CD8-positive, alpha-beta memory T cell (primary cell): Measurements from ENCODE around the gene MCAM. TPM values are rescaled to one million over a fixed set of nuclear protein-coding genes. Genes with fewer than 3 reads are reported as not detected.

Experiments
- CTCF ChIA-PET: fragments of 350-600 bp; sonication (Branson Sonifier 250); formaldehyde crosslinking; loops from one replicate; lab custom pipeline; 2021; ENCODE audit warnings: antibody characterized with exemption; lab: Charles Lee
- POLR2A ChIA-PET: fragments of 350-600 bp; sonication (Branson Sonifier 250); formaldehyde crosslinking; loops from one replicate; lab custom pipeline; 2021; ENCODE audit warnings: antibody characterized with exemption; lab: Charles Lee
- DNase-seq, 5 donors: peaks; one replicate each; pipeline versions ENCODE4 v3.0.0 to v3.0.0-alpha.2; 2020 to 2022; ENCODE audit warnings: mixed read lengths in 1 of 5
- H3K27ac ChIP-seq: one replicate; pipeline ENCODE4 v1.7.0; 2013; ENCODE audit warnings: low read depth, mild to moderate bottlenecking, low read length, moderate library complexity
- H3K27me3 ChIP-seq: 2 replicates; pipeline ENCODE4 v1.7.0; 2013; ENCODE audit warnings: low read length, mild to moderate bottlenecking; ENCODE audit not compliant: insufficient read depth, poor library complexity, severe bottlenecking
- H3K36me3 ChIP-seq: 2 replicates; pipeline ENCODE4 v1.7.0; 2013; ENCODE audit warnings: mild to moderate bottlenecking, low read length, moderate library complexity; ENCODE audit not compliant: insufficient read depth
- H3K4me1 ChIP-seq: 2 replicates; pipeline ENCODE4 v1.7.0; 2013; ENCODE audit warnings: mild to moderate bottlenecking, low read length, moderate library complexity; ENCODE audit not compliant: insufficient read depth
- H3K4me3 ChIP-seq: 2 replicates; pipeline ENCODE4 v1.7.0; 2013; ENCODE audit warnings: mild to moderate bottlenecking, low read length
- H3K9me3 ChIP-seq: 2 replicates; pipeline ENCODE4 v1.7.0; 2013; ENCODE audit warnings: mild to moderate bottlenecking, low read length
- H3K27ac Mint-ChIP-seq, 8 donors: one replicate each; pipeline ENCODE4 v1.8.0; 2020 to 2021; ENCODE audit warnings: mixed read lengths in 8 of 8, mild to moderate bottlenecking in 6 of 8, inconsistent platforms in 3 of 8, moderate library complexity in 3 of 8
- H3K27me3 Mint-ChIP-seq, 2 donors: one replicate each; pipeline ENCODE4 v1.8.0; 2020 to 2021; ENCODE audit warnings: mixed read lengths in 2 of 2, mild to moderate bottlenecking in 1 of 2, moderate library complexity in 1 of 2
- H3K36me3 Mint-ChIP-seq, 3 donors: one replicate each; pipeline ENCODE4 v1.8.0; 2020 to 2021; ENCODE audit warnings: mixed read lengths in 3 of 3, inconsistent platforms in 1 of 3, mild to moderate bottlenecking in 1 of 3
- H3K4me1 Mint-ChIP-seq, 3 donors: one replicate each; pipeline ENCODE4 v1.8.0; 2020 to 2021; ENCODE audit warnings: mixed read lengths in 3 of 3, inconsistent platforms in 1 of 3, mild to moderate bottlenecking in 1 of 3
- H3K4me3 Mint-ChIP-seq, 7 donors: one replicate each; pipeline ENCODE4 v1.8.0; 2020 to 2021; ENCODE audit warnings: mixed read lengths in 7 of 7, mild to moderate bottlenecking in 6 of 7, moderate library complexity in 4 of 7, inconsistent platforms in 2 of 7
- H3K9me3 Mint-ChIP-seq, 5 donors: one replicate each; pipeline ENCODE4 v1.8.0; 2020 to 2022; ENCODE audit warnings: mixed read lengths in 5 of 5, mild to moderate bottlenecking in 3 of 5, moderate library complexity in 2 of 5, inconsistent platforms in 1 of 5
- polyA plus RNA-seq: library from polyadenylated mRNA; unstranded; fragments of 300-500 nt; fragmentation: Illumina TruSeq; gene quantifications from one replicate; pipeline ENCODE4 v1.2.3, GENCODE V29; 2021
- total RNA-seq, 2 experiments: library from RNA; stranded (reverse); gene quantifications; one replicate each; pipeline ENCODE4 v1.2.3, GENCODE V29; 2021

Gene MCAM
- total and polyA plus RNA-seq, 3 experiments from 2014 or later, result 1.6 to 2.7 (median 2.0) TPM

GRCh38 chr11:119343726-119344125, 26.8 kb upstream of the MCAM start:
- POLR2A ChIA-PET, result no interaction called here
- Histone ChIP-seq H3K4me1 (peaks cover under 1% of the 10 kb centered on the region), H3K27ac (no peak overlapping the region), H3K4me3 (no peak overlapping the region), H3K9me3 (no peaks in the 10 kb centered on the region), H3K36me3 (no peaks in the 10 kb centered on the region), H3K27me3 (peaks cover 41% of the 10 kb centered on the region)
- no peaks in the 10 kb centered on the region for H3K36me3 Mint-ChIP-seq
- no peaks in the 10 kb centered on the region for H3K9me3 Mint-ChIP-seq
- CTCF ChIA-PET, result interaction anchor here (0.9 to 3.5 kb wide), 3 partner anchors 13 to 22 kb away, joined by 3 to 17 read pairs (median 5); no protein-coding TSS in a partner anchor
- peaks cover 29 to 60% of the 10 kb centered on the region in 2 donors for H3K27me3 Mint-ChIP-seq
- no peak overlapping the region for H3K4me3 Mint-ChIP-seq
- H3K27ac Mint-ChIP-seq, result no peak overlapping the region
- DNase-seq, result no peak
- peaks cover 9 to 16% (median 14%) of the 10 kb centered on the region in 3 donors for H3K4me1 Mint-ChIP-seq

- peaks cover 5% of the 10 kb centered on the region for H3K4me1 ChIP-seq
- CTCF ChIA-PET, result interaction anchor here (0.9 to 3.5 kb wide), 2 partner anchors 14 to 21 kb away, joined by 3 to 17 read pairs; no protein-coding TSS in a partner anchor
- Mint-ChIP-seq H3K4me3 (peak overlapping the region in 1 of 7 donors; percentile 23), H3K4me1 (peaks cover 14 to 22% (median 19%) of the 10 kb centered on the region in 3 donors), H3K27me3 (peaks cover 33 to 65% of the 10 kb centered on the region in 2 donors), H3K36me3 (peaks cover 0 to 4% (median 0%) of the 10 kb centered on the region in 3 donors), H3K27ac (peak overlapping the region in 1 of 8 donors; percentile 74), H3K9me3 (no peaks in the 10 kb centered on the region)
- H3K4me3 ChIP-seq, result no peak overlapping the region
- no peaks in the 10 kb centered on the region for H3K9me3 ChIP-seq
- no peak overlapping the region for H3K27ac ChIP-seq
- H3K36me3 ChIP-seq, result no peaks in the 10 kb centered on the region
- DNase-seq, result no peak
- POLR2A ChIA-PET, result no interaction called here
- peaks cover 45% of the 10 kb centered on the region for H3K27me3 ChIP-seq
These were observed 25.6 kb upstream of the MCAM start for GRCh38 chr11:119342362-119343130.

DNA sequence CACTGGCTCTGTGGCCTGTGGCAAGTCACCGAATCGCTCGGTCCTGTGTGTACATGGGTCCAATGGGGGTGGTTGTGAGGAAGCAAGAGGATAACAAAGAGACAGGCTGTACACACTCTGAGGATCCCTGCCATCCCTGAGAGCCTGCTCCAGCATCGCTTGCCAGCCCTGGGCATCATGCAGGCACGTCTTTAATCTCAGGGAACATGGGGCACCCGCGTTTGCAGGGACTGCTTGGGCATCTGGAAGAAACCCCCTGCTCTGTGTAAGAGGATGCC, 25.0 kb upstream of the MCAM start:
- Histone ChIP-seq H3K4me3 (no peak overlapping the region), H3K9me3 (no peaks in the 10 kb centered on the region), H3K36me3 (no peaks in the 10 kb centered on the region), H3K27me3 (peaks cover 45% of the 10 kb centered on the region), H3K4me1 (peaks cover 5% of the 10 kb centered on the region), H3K27ac (no peak overlapping the region)
- CTCF ChIA-PET, result no interaction called here
- Mint-ChIP-seq H3K9me3 (no peaks in the 10 kb centered on the region), H3K4me3 (no peak overlapping the region), H3K27ac (no peak overlapping the region), H3K36me3 (peaks cover 0 to 4% (median 3%) of the 10 kb centered on the region in 3 donors), H3K4me1 (peaks cover 14 to 26% (median 19%) of the 10 kb centered on the region in 3 donors), H3K27me3 (peaks cover 31 to 59% of the 10 kb centered on the region in 2 donors)
- DNase-seq, result no peak
- POLR2A ChIA-PET, result no interaction called here

DNA sequence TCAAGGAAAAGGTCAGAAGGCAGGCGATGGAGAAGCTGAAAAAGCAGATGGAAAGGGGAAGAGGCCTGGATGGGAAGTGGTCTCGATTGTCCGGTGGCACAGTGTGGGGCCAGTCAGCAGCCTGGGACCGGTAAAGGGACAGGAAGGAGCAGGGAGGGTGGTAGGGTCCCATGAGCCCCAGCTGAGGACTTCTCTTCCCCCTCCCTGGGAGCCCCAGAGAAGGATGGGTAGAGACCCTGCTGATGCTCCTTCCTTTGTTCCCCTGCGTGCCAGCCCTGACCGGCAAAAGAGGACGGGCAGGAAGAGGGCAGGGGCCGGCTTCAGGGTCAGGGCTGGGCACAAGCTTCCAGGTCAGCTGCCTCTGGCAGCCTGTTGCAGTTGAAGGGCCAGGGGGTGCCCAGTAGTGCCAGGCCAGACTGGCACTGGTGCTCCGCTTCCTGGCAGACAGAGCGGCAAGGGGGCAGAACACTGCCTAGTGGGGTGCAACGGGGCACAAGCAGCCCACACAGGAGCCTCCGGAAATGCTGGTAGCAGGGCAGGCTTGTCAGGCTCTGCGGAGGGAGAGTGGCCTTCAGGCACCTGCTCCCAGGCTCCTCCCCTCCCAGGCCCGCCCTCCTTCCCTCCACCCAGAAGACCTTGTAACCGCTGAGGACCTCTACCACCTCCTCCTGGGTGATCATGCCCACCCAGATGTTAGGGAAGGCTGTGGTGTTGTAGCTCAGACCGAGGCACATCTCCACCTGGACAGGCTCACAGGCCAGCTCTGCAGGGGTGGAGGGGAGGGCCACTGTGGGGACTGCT, 24.5 kb upstream of the MCAM start:
- Mint-ChIP-seq H3K36me3 (peaks cover 0 to 8% (median 4%) of the 10 kb centered on the region in 3 donors), H3K27me3 (peaks cover 31 to 54% of the 10 kb centered on the region in 2 donors), H3K4me1 (peaks cover 15 to 29% (median 21%) of the 10 kb centered on the region in 3 donors), H3K4me3 (peak overlapping the region in 2 of 7 donors; percentile 51 to 74), H3K27ac (peak overlapping the region in 2 of 8 donors; percentile 1 to 2), H3K9me3 (no peaks in the 10 kb centered on the region)
- POLR2A ChIA-PET, result no interaction called here
- H3K9me3 ChIP-seq, result no peaks in the 10 kb centered on the region
- DNase-seq, result no peak
- H3K4me3 ChIP-seq, result no peak overlapping the region
- no peak overlapping the region for H3K27ac ChIP-seq
- CTCF ChIA-PET, result interaction anchor here (1.2 to 1.3 kb wide), 2 partner anchors 15 to 18 kb away, joined by 3 to 4 read pairs; no protein-coding TSS in a partner anchor
- no peaks in the 10 kb centered on the region for H3K36me3 ChIP-seq
- peaks cover 45% of the 10 kb centered on the region for H3K27me3 ChIP-seq
- peaks cover 5% of the 10 kb centered on the region for H3K4me1 ChIP-seq

DNA sequence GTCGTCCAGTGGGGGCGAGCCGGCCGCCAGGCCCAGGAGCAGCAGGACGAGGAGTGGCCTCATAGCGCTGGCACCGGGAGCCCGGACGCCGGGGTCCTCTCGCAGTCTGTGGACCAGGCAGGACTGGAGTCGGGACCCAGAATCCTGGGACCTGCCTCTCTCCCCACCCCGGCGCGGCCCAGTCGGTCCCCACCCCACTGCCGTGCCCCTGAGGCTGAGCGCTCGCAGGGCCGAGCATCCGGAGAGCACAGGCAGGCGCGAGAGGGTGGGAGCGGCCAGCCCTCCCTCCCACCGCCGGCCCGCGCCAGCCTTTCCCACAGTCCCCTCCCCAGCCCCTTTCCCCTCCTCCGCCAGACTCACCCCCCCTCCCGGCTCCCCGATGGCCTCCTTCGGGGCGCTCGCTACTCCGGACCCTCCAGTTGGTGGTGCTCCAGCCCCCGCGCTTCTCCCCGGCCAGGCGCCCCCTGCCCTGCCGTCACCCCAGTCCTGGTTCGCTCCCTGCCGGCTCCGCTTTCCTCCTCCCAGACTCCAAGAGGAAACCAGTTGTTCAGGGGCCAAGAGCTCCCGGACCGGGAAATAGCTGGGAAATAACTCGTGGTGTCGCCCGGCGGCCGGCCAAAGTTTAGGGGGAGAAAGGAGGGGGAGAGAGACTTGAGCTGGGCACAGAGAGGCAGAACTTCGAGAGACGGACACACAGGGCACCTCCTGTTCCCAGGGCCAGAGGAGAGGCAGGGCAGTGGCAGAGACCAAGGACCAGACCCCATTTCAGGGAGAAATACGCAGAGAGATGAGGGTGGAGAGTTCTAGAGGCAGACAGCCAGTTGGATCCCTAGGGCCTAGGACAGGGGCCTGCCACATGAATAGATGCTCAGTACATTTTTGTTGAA, 23.6 kb upstream of the MCAM start, which contains the start of gene C1QTNF5:
Gene C1QTNF5, minus strand, starts transcription at position 549 of the 887 bp plus-strand sequence. Its CDS starts 486 bp downstream, at position 63.
- H3K4me1 Mint-ChIP-seq, result peaks cover 17 to 37% (median 29%) of the 10 kb centered on the region in 3 donors
- CTCF ChIA-PET, result interaction anchor here (1.2 to 1.3 kb wide), 3 partner anchors 14 to 19 kb away, joined by 3 to 4 read pairs (median 3); no protein-coding TSS in a partner anchor
- peaks cover 0 to 14% (median 4%) of the 10 kb centered on the region in 3 donors for H3K36me3 Mint-ChIP-seq
- no peak for DNase-seq
- peak within 1 kb of the TSS in 3 of 7 donors; percentile 34 to 74 (median 51) for H3K4me3 Mint-ChIP-seq
- no peaks in the 10 kb centered on the region for H3K9me3 ChIP-seq
- no peak within 1 kb of the TSS for H3K4me3 ChIP-seq
- H3K27me3 ChIP-seq, result peaks cover 45% of the 10 kb centered on the region
- no peak within 1 kb of the TSS for H3K27ac ChIP-seq
- H3K9me3 Mint-ChIP-seq, result no peaks in the 10 kb centered on the region
- POLR2A ChIA-PET, result interaction anchor here (0.6 kb wide), 1 partner anchor 18 kb away, joined by 3 read pairs; no protein-coding TSS in a partner anchor
- peak within 1 kb of the TSS in 3 of 8 donors; percentile 1 to 88 (median 2) for H3K27ac Mint-ChIP-seq
- H3K27me3 Mint-ChIP-seq, result peaks cover 31 to 54% of the 10 kb centered on the region in 2 donors
- peaks cover 5% of the 10 kb centered on the region for H3K4me1 ChIP-seq
- no peaks in the 10 kb centered on the region for H3K36me3 ChIP-seq

DNA sequence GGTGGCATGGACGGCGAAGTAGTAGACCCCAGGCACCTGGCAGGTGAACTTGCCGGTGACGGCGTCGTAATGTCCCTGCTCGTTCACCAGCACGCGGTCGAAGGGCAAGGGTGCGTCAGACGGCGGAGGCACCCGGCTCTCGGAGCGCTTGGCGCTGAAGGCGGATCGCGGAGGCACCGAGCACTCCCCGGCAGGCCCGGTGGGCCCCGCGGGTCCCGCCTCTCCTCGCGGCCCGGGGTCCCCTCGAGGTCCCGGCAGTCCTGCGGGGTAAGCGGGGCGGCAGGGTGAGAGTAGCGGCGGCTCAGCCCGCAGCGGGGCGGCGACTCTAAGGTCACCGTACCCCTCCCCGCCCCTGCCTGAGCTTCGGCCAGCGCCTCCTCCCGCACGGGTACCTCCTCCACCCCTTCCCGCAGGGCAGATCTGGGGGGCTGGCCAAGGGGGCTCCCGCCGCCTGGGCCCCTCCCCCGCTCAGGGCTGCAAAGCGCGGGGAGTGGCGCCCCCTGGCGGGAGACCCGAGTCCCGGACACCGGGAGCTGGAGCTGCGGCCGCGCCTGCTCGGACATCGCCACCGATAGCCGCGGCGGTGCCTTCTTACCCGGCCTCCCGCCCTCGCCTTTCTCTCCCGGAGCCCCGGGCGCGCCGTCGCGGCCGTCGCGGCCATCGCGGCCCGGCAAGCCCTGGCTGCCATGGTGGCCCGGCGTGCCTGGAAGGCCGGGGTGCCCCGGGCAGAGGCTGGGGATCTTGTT, 22.8 kb upstream of the MCAM start:
- Histone ChIP-seq H3K27ac (no peak overlapping the region), H3K9me3 (no peaks in the 10 kb centered on the region), H3K36me3 (no peaks in the 10 kb centered on the region), H3K4me3 (no peak overlapping the region), H3K4me1 (peaks cover 13% of the 10 kb centered on the region), H3K27me3 (peaks cover 44% of the 10 kb centered on the region)
- POLR2A ChIA-PET, result no interaction called here
- CTCF ChIA-PET, result interaction anchor here (1.2 to 1.3 kb wide), 2 partner anchors 14 to 19 kb away, joined by 3 to 4 read pairs; no protein-coding TSS in a partner anchor
- Mint-ChIP-seq H3K9me3 (no peaks in the 10 kb centered on the region), H3K4me1 (peaks cover 22 to 45% (median 36%) of the 10 kb centered on the region in 3 donors), H3K36me3 (peaks cover 0 to 15% (median 4%) of the 10 kb centered on the region in 3 donors), H3K27ac (peak overlapping the region in 2 of 8 donors; percentile 24 to 27), H3K27me3 (peaks cover 28 to 47% of the 10 kb centered on the region in 2 donors), H3K4me3 (peak overlapping the region in 6 of 7 donors; percentile 25 to 75 (median 50))
- no peak for DNase-seq
